ENCODE measurements around the gene KRT86. TPM values are rescaled to one million over a fixed set of nuclear protein-coding genes. Genes with fewer than 3 reads are reported as not detected.

Gene KRT86
- total RNA-seq, 2 experiments from 2014 or later = not detected

GRCh38 chr12:52268212-52268611 lies 6.2 kb upstream of the KRT86 start:
- Mint-ChIP-seq H3K27ac (no peak overlapping the region), H3K4me3 (no peak overlapping the region), H3K36me3 (ENCODE audit: low read depth) (no peaks in the 10 kb centered on the region), H3K4me1 (no peaks in the 10 kb centered on the region), H3K27me3 (peaks cover 39% of the 10 kb centered on the region), H3K9me3 (no peaks in the 10 kb centered on the region)
- CTCF ChIA-PET = interaction anchor here (2.0 to 2.9 kb wide), 2 partner anchors 11 to 47 kb away, joined by 5 to 19 read pairs; no protein-coding TSS in a partner anchor
- no peak for DNase-seq
- POLR2A ChIA-PET = no interaction called here

DNA sequence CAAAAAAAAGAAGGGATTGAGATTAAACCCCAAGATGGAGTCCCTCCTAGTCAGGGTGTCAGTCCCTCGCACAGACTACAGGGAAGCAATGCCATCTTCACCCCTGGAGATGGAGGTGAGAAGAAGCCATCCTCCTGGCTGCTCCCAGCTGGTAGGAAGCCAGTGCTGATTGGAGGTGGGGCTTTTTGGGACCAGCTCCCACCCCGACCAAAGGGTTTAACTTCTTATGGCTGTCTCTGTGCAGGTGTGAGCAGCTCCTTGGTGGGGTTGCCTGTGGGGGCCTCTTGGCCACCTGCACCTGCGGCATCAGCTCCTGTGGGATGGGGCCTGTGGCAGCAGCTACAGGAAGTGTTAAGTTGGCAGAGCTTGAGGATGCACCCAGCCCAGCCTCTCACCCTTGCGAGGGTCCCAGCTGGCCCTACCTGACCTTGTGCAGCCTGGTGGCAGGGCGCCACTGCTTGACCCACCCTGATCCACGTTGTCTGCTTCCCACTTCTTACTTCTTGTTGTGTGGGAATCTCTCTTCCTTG lies 3.8 kb upstream of the KRT86 start:
- Mint-ChIP-seq H3K27ac (no peak overlapping the region), H3K4me1 (no peaks in the 10 kb centered on the region), H3K4me3 (no peak overlapping the region), H3K27me3 (peaks cover 47% of the 10 kb centered on the region), H3K36me3 (ENCODE audit: low read depth) (no peaks in the 10 kb centered on the region), H3K9me3 (no peaks in the 10 kb centered on the region)
- no peak for DNase-seq
- POLR2A ChIA-PET = no interaction called here
- CTCF ChIA-PET = interaction anchor here (1.0 to 2.4 kb wide), 4 partner anchors 9 to 57 kb away, joined by 3 to 11 read pairs (median 4); no protein-coding TSS in a partner anchor

- ChIA-PET POLR2A (no interaction called here), CTCF (interaction anchor here (1.0 to 2.4 kb wide), 4 partner anchors 8 to 57 kb away, joined by 3 to 11 read pairs (median 4); no protein-coding TSS in a partner anchor)
- Mint-ChIP-seq H3K9me3 (no peaks in the 10 kb centered on the region), H3K27me3 (peaks cover 47% of the 10 kb centered on the region), H3K4me3 (no peak overlapping the region), H3K27ac (no peak overlapping the region), H3K36me3 (ENCODE audit: low read depth) (no peaks in the 10 kb centered on the region), H3K4me1 (no peaks in the 10 kb centered on the region)
- DNase-seq = no peak
Measured at GRCh38 chr12:52271158-52271557, 3.3 kb upstream of the KRT86 start.

GRCh38 chr12:52275686-52276085 lies 1.2 kb downstream of the KRT86 start:
- ChIA-PET POLR2A (no interaction called here), CTCF (interaction anchor here (1.2 kb wide), 1 partner anchor 52 kb away, joined by 4 read pairs; no protein-coding TSS in a partner anchor)
- Mint-ChIP-seq H3K9me3 (no peaks in the 10 kb centered on the region), H3K4me3 (no peak overlapping the region), H3K27ac (no peak overlapping the region), H3K27me3 (peaks cover 58% of the 10 kb centered on the region), H3K4me1 (peaks cover 11% of the 10 kb centered on the region), H3K36me3 (ENCODE audit: low read depth) (no peaks in the 10 kb centered on the region)
- no peak for DNase-seq

GRCh38 chr12:52277486-52278245 lies 3.2 kb downstream of the KRT86 start:
- POLR2A ChIA-PET = no interaction called here
- H3K4me1 Mint-ChIP-seq = peaks cover 11% of the 10 kb centered on the region
- CTCF ChIA-PET = interaction anchor here (0.6 to 2.9 kb wide), 13 partner anchors 8 to 245 kb away, joined by 3 to 19 read pairs (median 4); no protein-coding TSS in a partner anchor
- no peak for DNase-seq
- no peaks in the 10 kb centered on the region for H3K36me3 Mint-ChIP-seq (ENCODE audit: low read depth)
- no peak overlapping the region for H3K27ac Mint-ChIP-seq
- no peak overlapping the region for H3K4me3 Mint-ChIP-seq
- peaks cover 49% of the 10 kb centered on the region for H3K27me3 Mint-ChIP-seq
- H3K9me3 Mint-ChIP-seq = no peaks in the 10 kb centered on the region

DNA sequence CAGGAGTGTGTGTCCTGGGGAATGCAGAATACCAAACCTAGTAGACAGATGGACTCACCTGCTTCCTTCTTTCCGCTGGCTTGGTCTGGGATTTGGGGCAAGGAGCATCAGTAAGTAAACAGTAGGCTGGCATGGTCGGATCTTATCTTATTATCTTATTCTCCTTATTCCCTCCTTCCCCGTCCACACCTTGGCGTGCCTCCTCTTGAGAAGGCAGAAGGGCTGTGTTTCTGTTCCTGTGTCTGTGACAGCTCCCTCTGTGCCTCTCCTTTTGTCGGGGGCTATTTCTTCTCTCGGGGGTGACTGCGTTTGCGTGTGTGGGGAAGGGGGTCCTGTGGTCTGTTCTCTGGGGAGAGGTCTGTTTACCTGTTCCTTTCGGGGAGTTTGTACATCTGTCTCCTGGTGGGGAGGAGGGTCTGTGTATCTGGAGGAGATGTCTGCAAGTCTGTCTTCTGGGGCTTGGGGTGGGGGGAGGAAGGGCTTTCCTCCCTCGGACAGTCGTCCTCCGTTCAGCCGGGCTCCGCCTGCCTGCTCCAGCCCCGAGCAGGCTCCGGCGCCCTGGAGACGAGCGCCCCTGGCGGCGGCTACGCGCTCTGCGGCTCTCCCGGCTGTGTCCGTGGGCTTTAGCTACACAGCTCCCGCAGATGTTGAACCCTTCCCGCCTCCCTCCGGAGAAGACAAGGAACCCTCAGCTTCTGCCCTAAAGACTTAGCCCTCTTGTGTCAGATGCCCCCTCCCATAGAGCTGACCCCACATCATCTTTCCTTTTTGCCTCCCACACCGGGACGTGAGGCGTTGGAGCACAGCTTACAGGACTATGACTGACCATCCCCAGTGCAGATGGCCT lies 4.4 kb downstream of the KRT86 start:
- H3K36me3 Mint-ChIP-seq (ENCODE audit: low read depth) = no peaks in the 10 kb centered on the region
- peak; percentile 66 for DNase-seq
- H3K4me3 Mint-ChIP-seq = no peak overlapping the region
- ChIA-PET POLR2A (no interaction called here), CTCF (interaction anchor here (0.6 to 2.9 kb wide), 25 partner anchors 9 to 400 kb away, joined by 3 to 19 read pairs (median 4); no protein-coding TSS in a partner anchor)
- peaks cover 11% of the 10 kb centered on the region for H3K4me1 Mint-ChIP-seq
- H3K27me3 Mint-ChIP-seq = peaks cover 42% of the 10 kb centered on the region
- no peaks in the 10 kb centered on the region for H3K9me3 Mint-ChIP-seq
- no peak overlapping the region for H3K27ac Mint-ChIP-seq

GRCh38 chr12:52279422-52280318 lies 5.2 kb downstream of the KRT86 start:
- H3K36me3 Mint-ChIP-seq (ENCODE audit: low read depth) = no peaks in the 10 kb centered on the region
- no peak for DNase-seq
- H3K27me3 Mint-ChIP-seq = peaks cover 34% of the 10 kb centered on the region
- H3K4me1 Mint-ChIP-seq = peaks cover 11% of the 10 kb centered on the region
- CTCF ChIA-PET = interaction anchor here (0.6 to 2.9 kb wide), 24 partner anchors 9 to 401 kb away, joined by 3 to 19 read pairs (median 4); no protein-coding TSS in a partner anchor
- no peak overlapping the region for H3K4me3 Mint-ChIP-seq
- POLR2A ChIA-PET = no interaction called here
- peak overlapping the region; percentile 43 for H3K27ac Mint-ChIP-seq
- H3K9me3 Mint-ChIP-seq = no peaks in the 10 kb centered on the region

DNA sequence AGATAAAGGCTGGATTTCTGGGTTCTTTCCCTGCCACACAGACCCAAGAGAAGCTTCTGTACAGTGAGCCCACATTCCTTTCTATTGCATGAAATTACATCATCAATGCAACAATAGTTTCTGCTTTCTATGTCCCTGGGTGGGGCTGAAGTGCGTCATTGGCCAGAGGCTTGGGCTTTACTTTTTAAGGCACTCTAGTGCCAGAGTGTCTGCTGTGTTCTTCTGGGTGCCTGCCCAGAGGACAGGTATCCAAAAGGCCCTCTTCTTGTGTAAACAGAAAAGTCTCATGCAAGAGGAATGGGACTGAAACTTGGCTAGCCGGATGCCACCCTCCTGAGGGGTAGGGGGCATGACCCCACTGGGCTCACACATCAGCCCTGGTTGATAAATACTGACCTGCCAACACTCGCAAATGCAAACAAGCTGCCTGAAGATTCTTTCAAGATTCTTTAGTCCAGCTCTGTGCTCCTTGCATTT lies 5.9 kb downstream of the KRT86 start:
- DNase-seq = no peak
- ChIA-PET POLR2A (no interaction called here), CTCF (interaction anchor here (1.2 to 2.9 kb wide), 4 partner anchors 13 to 81 kb away, joined by 3 to 19 read pairs (median 8); no protein-coding TSS in a partner anchor)
- Mint-ChIP-seq H3K9me3 (no peaks in the 10 kb centered on the region), H3K27me3 (peaks cover 29% of the 10 kb centered on the region), H3K27ac (no peak overlapping the region), H3K36me3 (ENCODE audit: low read depth) (no peaks in the 10 kb centered on the region), H3K4me3 (no peak overlapping the region), H3K4me1 (peaks cover 11% of the 10 kb centered on the region)

GRCh38 chr12:52280796-52281560 lies 6.5 kb downstream of the KRT86 start:
- no peak for DNase-seq
- H3K27ac Mint-ChIP-seq = no peak overlapping the region
- peaks cover 27% of the 10 kb centered on the region for H3K27me3 Mint-ChIP-seq
- H3K4me3 Mint-ChIP-seq = no peak overlapping the region
- H3K4me1 Mint-ChIP-seq = peaks cover 11% of the 10 kb centered on the region
- ChIA-PET CTCF (interaction anchor here (2.8 kb wide), 1 partner anchor 59 kb away, joined by 7 read pairs; no protein-coding TSS in a partner anchor), POLR2A (no interaction called here)
- H3K9me3 Mint-ChIP-seq = no peaks in the 10 kb centered on the region
- no peaks in the 10 kb centered on the region for H3K36me3 Mint-ChIP-seq (ENCODE audit: low read depth)

- H3K36me3 Mint-ChIP-seq (ENCODE audit: low read depth) = no peaks in the 10 kb centered on the region
- no peaks in the 10 kb centered on the region for H3K9me3 Mint-ChIP-seq
- H3K27ac Mint-ChIP-seq = no peak overlapping the region
- CTCF ChIA-PET = interaction anchor here (1.4 to 2.5 kb wide), 2 partner anchors 22 to 125 kb away, joined by 5 to 7 read pairs; no protein-coding TSS in a partner anchor
- peaks cover 11% of the 10 kb centered on the region for H3K4me1 Mint-ChIP-seq
- peaks cover 13% of the 10 kb centered on the region for H3K27me3 Mint-ChIP-seq
- DNase-seq = no peak
- H3K4me3 Mint-ChIP-seq = no peak overlapping the region
- POLR2A ChIA-PET = no interaction called here
Measured at GRCh38 chr12:52284562-52285171, 10.2 kb downstream of the KRT86 start.

DNA sequence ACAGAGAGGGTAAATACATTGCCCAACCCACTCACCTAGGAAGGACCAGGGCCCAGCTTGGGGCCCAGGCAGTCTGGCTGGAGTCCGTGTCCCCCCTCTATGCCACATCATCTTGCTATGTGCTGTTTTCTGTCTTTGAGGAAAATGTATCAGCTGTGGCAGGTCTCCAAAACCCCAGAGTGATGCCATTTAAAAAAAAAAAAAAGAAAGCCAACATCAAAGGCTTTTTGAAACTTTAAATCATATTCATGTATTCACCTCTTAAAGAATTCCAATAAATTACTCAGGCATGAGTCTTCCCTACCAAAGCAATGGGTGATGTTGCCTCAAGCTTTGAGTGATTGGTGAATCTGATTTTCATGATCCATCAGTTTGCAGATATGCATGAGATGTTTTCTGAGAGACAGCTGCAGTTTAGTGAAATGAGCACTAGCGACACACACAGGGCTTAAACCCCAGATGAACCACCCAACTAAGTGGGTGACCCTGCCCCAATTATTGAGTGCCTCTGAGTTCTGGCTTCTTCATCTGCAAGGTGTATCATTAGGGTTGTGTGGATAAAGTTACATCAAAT lies 10.8 kb downstream of the KRT86 start:
- Mint-ChIP-seq H3K9me3 (no peaks in the 10 kb centered on the region), H3K4me1 (peaks cover 11% of the 10 kb centered on the region), H3K27me3 (peaks cover 7% of the 10 kb centered on the region), H3K27ac (no peak overlapping the region), H3K4me3 (no peak overlapping the region), H3K36me3 (ENCODE audit: low read depth) (no peaks in the 10 kb centered on the region)
- POLR2A ChIA-PET = no interaction called here
- CTCF ChIA-PET = interaction anchor here (0.7 to 2.5 kb wide), 5 partner anchors 11 to 125 kb away, joined by 3 to 12 read pairs (median 5); no protein-coding TSS in a partner anchor
- no peak for DNase-seq
